Measurements from ENCODE around the gene EPHA2. TPM values are rescaled to one million over a fixed set of nuclear protein-coding genes. Genes with fewer than 3 reads are reported as not detected.
"Not testable (repeated sequence)": the region's sequence is repeated elsewhere in the genome, so short reads cannot be mapped to it uniquely, and the experiment has no call there.

EPHA2 gene
- total and polyA plus RNA-seq, 8 donors: 4.6 to 200 (median 23.4) TPM

GRCh38 chr1:16111771-16112595 lies 43.9 kb downstream of the EPHA2 start:
- DNase-seq: peak in 1 of 2 donors; percentile 76

GRCh38 chr1:16110884-16111283 lies 45.0 kb downstream of the EPHA2 start:
- H3K4me1 ChIP-seq: no peaks in the 10 kb centered on the region
- no peaks in the 10 kb centered on the region for H3K27me3 ChIP-seq
- no peak overlapping the region for H3K4me3 ChIP-seq
- DNase-seq: peak in 1 of 2 donors; percentile 1
- TF ChIP-seq POLR2AphosphoS5 (IDR thresholded peaks at IDR 0.05) (no peak), EP300 (IDR thresholded peaks at IDR 0.05) (no peak), POLR2A (IDR thresholded peaks at IDR 0.05) (no peak), CTCF (IDR thresholded peaks at IDR 0.05) (no peak)
- intact Hi-C loops (cut with DNase I; ENCODE audit: low total_unique reads): no loop called here
- H3K36me3 ChIP-seq: no peaks in the 10 kb centered on the region
- WGBS, 5 donors: 87 to 96% (median 90%) methylated on average over 4 to 7 of the region's 7 CpGs
- peaks cover 8 to 19% (median 15%) of the 10 kb centered on the region in 4 donors for H3K9me3 ChIP-seq
- H3K27ac ChIP-seq: no peak overlapping the region

More at GRCh38 chr1:16111771-16112595, 43.9 kb downstream of the EPHA2 start:
- no peak overlapping the region for H3K27ac ChIP-seq
- intact Hi-C loops (cut with DNase I; ENCODE audit: low total_unique reads): no loop called here
- no peaks in the 10 kb centered on the region for H3K27me3 ChIP-seq
- no peaks in the 10 kb centered on the region for H3K4me1 ChIP-seq
- WGBS, 5 donors: 65 to 76% (median 74%) methylated on average over 10 to 15 of the region's 15 CpGs
- no peak overlapping the region for H3K4me3 ChIP-seq
- no peaks in the 10 kb centered on the region for H3K36me3 ChIP-seq
- no peak for TF ChIP-seq POLR2A (IDR thresholded peaks at IDR 0.05)
- TF ChIP-seq CTCF (IDR thresholded peaks at IDR 0.05): no peak
- TF ChIP-seq EP300 (IDR thresholded peaks at IDR 0.05): no peak
- TF ChIP-seq POLR2AphosphoS5 (IDR thresholded peaks at IDR 0.05): no peak
- H3K9me3 ChIP-seq: peaks cover 8 to 19% (median 15%) of the 10 kb centered on the region in 4 donors

- TF ChIP-seq CTCF (IDR thresholded peaks at IDR 0.05) (no peak), EP300 (IDR thresholded peaks at IDR 0.05) (no peak), POLR2AphosphoS5 (IDR thresholded peaks at IDR 0.05) (no peak), POLR2A (IDR thresholded peaks at IDR 0.05) (no peak)
- Histone ChIP-seq H3K36me3 (no peaks in the 10 kb centered on the region), H3K27ac (no peak overlapping the region), H3K9me3 (peaks cover 8 to 19% (median 15%) of the 10 kb centered on the region in 4 donors), H3K4me1 (no peaks in the 10 kb centered on the region), H3K4me3 (no peak overlapping the region), H3K27me3 (no peaks in the 10 kb centered on the region)
- intact Hi-C loops (cut with DNase I; ENCODE audit: low total_unique reads): no loop called here
- 83 to 91% (median 90%) methylated on average over 6 of the region's 6 CpGs for WGBS, 5 donors
- no peak for DNase-seq
Observed at GRCh38 chr1:16110456-16110855, 45.4 kb downstream of the EPHA2 start.

- WGBS, 5 donors: 60 to 90% (median 86%) methylated on average over 1 of the region's 1 CpG
- H3K36me3 ChIP-seq: no peaks in the 10 kb centered on the region
- TF ChIP-seq POLR2AphosphoS5 (IDR thresholded peaks at IDR 0.05) (no peak), CTCF (IDR thresholded peaks at IDR 0.05) (no peak), POLR2A (IDR thresholded peaks at IDR 0.05) (no peak), EP300 (IDR thresholded peaks at IDR 0.05) (no peak)
- H3K4me3 ChIP-seq: no peak overlapping the region
- H3K4me1 ChIP-seq: no peaks in the 10 kb centered on the region
- no peak overlapping the region for H3K27ac ChIP-seq
- intact Hi-C loops (cut with DNase I; ENCODE audit: low total_unique reads): no loop called here
- H3K27me3 ChIP-seq: no peaks in the 10 kb centered on the region
- peaks cover 8 to 19% (median 15%) of the 10 kb centered on the region in 4 donors for H3K9me3 ChIP-seq
- peak in 1 of 2 donors; percentile 1 for DNase-seq
Observed at GRCh38 chr1:16109571-16109970, 46.3 kb downstream of the EPHA2 start.

GRCh38 chr1:16107039-16107438 lies 48.8 kb downstream of the EPHA2 start:
- 65 to 73% (median 70%) methylated on average over 5 of the region's 5 CpGs for WGBS, 5 donors
- DNase-seq; H3K4me1 ChIP-seq; intact Hi-C loops (cut with DNase I; ENCODE audit: low total_unique reads); H3K27ac ChIP-seq; H3K27me3 ChIP-seq; H3K36me3 ChIP-seq; H3K4me3 ChIP-seq: not testable (repeated sequence)
- peaks cover 8 to 19% (median 15%) of the 10 kb centered on the region in 4 donors for H3K9me3 ChIP-seq
